Astrocyte (in vitro differentiated cells and primary cell): ENCODE results near the gene TNNI3K.

Experiments
- EZH2 ChIP-seq: IDR thresholded peaks from 2 replicates; pipeline ENCODE4 v1.6.1; 2012; ENCODE audit warnings: mild to moderate bottlenecking, low read length, inconsistent platforms; ENCODE audit not compliant: insufficient read depth
- TF ChIP-seq, protein P1 (sequence below): IDR thresholded peaks from 2 replicates; pipeline ENCODE4 v1.5.1; 2011; ENCODE audit warnings: low read depth, mild to moderate bottlenecking, inconsistent platforms, low read length, moderate library complexity; ENCODE audit not compliant: insufficient read depth

GRCh38 chr1:74570797-74571492 is 335.8 kb downstream of the TNNI3K start:
- TF ChIP-seq, protein P1, sequence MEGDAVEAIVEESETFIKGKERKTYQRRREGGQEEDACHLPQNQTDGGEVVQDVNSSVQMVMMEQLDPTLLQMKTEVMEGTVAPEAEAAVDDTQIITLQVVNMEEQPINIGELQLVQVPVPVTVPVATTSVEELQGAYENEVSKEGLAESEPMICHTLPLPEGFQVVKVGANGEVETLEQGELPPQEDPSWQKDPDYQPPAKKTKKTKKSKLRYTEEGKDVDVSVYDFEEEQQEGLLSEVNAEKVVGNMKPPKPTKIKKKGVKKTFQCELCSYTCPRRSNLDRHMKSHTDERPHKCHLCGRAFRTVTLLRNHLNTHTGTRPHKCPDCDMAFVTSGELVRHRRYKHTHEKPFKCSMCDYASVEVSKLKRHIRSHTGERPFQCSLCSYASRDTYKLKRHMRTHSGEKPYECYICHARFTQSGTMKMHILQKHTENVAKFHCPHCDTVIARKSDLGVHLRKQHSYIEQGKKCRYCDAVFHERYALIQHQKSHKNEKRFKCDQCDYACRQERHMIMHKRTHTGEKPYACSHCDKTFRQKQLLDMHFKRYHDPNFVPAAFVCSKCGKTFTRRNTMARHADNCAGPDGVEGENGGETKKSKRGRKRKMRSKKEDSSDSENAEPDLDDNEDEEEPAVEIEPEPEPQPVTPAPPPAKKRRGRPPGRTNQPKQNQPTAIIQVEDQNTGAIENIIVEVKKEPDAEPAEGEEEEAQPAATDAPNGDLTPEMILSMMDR, result no peak
- TF ChIP-seq EZH2, result no peak
